Right forelimb (tissue), 1 donor: ENCODE data around the gene NACAD.
"Not testable (repeated sequence)": the region's sequence is repeated elsewhere in the genome, so short reads cannot be mapped to it uniquely, and the experiment has no call there.

Experiments
- DNase-seq: peaks from one replicate; pipeline ENCODE4 v3.0.0-alpha.2; 2018

The NACAD gene

GRCh38 chr7:45116048-45116447 is 27.3 kb upstream of the NACAD start:
- no peak for DNase-seq

DNA sequence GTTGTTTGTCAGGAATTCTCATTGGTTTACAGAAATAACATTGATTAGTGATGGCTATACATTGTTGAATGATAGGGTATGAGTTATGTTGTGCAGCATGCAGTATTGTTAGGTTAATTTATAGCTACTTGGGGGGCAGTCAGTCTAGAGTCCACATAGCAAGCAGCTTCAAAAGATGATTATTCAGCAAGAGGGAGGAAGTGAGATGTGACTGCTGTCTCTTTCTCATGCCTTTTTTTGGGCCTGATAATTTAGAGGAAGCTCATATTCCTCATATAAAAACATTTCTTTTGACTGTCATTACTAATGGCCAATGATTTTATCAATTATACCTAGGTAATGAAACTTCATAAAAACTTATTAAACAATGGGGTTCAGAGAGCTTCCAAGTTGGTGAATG is 26.2 kb upstream of the NACAD start:
- DNase-seq, result no peak

DNA sequence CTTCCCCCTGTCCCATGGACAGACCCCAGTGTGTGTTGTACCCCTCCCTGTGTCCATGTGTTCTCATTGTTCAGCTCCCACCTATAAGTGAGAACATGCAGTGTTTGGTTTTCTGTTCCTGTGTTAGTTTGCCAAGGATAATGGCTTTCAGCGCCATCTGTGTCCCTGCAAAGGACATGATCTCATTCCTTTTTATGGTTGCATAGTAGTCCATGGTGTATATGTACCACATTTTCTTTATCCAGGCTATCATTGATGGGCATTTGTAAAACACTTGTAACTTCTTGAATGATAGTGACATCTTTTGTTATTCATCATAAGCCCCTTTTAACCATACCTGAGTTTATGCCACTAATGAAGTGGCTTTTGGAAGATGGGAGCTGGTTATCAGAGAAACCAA is 25.5 kb upstream of the NACAD start:
- DNase-seq, result not testable (repeated sequence)

DNA sequence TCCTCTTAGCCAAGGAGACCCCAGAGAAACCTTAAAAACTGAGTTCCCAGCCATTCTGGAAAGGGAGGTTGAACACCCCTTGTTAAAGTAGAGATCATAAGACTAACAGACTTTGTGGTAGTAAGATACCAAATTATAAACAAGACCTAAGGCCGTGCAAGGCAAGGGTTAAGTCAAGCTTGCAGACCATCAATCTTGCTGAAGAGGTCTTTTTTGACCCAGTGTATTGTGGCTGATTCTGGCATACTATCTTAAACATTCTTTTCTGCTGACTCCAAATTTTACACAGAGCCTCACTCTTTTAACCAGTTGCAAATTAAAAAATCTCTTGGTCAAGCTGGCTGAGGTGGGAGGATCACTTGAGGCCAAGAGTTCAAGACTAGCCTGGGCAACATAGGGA is 23.9 kb upstream of the NACAD start:
- DNase-seq, result no peak

DNA sequence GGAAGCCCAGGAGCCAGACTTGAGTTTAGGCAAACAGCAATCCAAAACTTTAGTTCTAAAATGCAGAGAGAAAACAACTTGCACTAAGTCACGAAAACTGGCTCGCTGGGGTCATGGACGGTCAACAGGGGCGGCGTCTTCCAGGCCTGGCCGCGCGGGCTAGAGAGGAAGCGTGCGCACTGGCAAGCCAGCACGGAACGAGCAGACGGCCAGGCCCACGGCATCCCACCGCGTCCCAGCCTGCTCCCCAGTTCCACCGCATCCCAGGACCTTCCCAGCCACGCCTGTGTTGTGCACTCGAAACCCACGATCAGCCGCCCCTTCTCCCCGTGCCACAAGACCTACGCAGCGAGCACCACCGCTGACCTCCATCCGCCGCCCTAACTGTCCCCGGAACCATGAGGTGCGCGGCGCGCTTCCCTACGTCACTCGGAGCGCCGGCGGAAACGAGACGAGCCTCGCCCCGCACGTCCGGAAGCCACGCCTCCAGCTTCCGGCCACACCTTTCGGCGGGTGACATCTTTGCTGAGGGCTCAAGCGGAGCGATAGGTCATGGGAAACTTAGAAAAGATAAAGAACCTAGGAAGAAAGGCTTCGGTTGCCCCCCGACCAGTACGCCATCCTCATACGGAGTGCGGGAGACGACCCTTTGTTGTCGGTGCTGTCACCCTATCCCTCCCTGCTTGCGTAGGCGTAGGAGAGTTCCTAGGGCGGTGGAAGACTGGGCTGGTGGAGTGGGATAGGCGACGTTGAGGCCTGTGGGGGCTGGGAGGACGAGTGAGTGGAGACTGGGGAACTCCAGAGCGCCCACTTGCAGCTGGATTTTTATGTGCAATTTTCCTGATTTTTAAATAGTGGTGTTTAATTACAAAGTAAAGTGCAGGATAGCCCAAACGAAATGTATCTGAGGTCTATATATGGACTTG is 22.8 kb upstream of the NACAD start, which contains the start of gene TBRG4:
Gene TBRG4 (minus strand): TSS at position 400 of the 926 bp plus-strand sequence. CDS start 2,460 bp downstream, outside the sequence.
- DNase-seq, result peak; percentile 96

- no peak for DNase-seq
These were observed 20.1 kb upstream of the NACAD start for GRCh38 chr7:45108863-45109262.

DNA sequence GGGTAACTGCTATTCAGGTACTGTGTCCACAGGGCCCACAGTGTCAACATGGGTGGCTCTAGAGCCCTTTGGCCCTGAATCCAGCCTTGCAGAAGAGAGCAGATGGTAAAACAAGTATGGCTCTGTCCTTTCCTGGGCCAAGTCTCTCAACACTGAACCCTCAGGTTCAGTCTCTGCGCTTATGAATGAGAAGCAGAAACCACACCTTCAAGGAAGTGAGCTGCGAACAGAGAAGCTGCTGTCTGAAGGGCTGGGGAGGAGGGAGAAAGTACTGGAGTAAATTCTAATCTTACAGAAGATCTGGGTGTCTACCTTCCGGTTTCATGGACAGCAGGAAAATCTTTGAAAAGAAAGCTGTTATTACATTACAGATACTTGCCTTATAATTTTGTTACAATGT is 18.6 kb upstream of the NACAD start:
- DNase-seq, result no peak

DNA sequence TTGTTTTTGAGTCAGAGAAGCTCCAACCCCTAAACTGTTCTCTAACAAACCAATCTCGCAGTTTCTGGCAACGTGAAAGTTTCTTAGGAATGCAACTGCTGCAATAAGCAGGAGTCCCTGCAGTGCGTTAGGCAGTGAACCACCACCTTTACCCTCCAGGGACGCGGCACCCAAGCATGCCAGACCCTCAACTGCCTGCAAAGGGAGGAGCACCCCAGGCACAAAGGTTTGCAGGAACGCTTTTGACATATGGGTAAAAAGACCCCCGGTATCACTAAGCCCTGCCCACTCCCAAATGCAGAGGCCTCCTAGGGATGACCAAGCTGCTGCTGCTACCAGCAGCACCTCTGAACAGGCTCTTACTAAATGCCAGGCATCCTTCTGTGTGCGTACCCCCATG is 18.1 kb upstream of the NACAD start:
- DNase-seq, result no peak

- DNase-seq, result no peak
These were observed 16.9 kb upstream of the NACAD start for GRCh38 chr7:45105588-45106188.

DNA sequence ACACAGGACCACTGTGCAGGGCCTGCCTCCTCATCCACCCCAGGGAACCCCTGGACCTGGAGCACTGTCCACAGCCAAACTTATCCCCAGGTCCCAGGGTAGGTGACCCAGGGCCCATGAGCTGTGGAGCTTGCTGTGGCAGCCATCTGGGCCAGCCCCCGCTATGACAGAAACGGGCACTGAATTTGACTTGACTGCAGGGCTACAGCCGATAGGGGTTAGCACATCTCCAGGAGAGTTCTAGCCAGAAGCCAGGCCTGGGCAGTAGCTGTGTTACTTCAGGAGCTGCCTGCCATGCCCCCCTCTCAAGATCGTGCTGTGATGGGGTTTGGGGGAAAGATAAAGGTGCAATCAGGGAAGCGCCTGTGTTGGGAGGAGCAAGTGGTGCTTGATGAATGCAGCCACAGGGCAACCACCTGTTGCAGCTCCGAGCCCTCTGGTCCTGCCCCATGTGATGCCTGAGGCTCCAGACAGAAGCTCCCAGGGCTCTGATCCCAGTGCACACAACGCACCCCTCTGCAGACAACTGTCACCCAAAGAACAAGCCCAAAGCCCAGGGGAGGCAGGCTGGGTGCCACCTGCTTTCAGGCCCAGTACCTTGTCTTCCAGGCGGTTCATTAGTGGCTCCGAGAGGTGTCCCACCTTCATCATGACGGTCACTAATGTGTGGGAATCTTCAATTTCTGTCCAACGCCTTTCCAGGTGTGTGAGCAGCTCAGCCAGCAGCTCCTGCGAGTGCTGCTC is 16.2 kb upstream of the NACAD start:
- no peak for DNase-seq

- DNase-seq, result no peak
These were observed 15.4 kb upstream of the NACAD start for GRCh38 chr7:45103958-45104843.

DNA sequence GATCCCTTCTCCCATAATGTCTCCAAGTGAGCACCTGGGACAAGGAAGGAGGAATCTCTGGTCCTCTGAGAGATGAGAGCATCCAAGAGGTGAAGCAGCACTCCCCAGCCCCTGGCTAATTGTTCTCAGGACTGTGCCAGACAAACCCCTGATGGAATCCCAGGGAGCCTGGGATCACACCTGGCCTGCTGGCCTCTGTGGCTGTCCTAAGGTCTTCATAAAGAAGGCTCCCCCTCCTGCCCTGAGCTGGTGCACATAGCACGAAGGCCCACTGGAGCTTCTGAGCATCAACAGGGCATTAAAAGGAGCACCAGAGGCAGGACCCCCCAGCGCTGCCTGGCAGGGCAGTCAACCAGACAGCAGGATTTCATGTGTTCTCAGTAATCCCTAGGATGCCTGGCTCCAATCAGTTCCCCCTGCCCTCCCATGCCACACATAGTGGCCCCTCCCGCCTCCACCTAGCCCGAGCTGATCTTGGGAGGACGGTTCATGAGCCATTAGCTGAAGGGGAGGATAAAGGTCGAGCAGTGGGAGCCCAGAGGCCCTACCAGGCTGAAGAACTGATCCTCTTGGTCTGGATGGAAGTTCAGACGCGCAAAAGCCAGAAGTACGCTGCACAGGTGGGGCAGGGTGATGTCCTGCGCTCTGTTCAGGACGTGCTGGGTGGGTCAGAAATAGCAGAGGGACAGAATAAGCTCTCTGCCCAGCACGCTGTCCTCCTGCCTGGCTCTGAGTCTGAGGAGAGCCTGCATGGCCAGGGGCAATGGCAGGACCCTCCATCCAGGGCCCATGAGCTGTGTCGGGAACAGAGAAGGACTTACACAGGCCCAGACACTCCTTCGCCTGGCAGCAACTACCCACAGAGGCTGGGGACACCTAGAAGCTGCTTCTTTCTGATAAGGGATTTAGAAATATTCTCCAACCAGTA is 14.3 kb upstream of the NACAD start:
- DNase-seq, result no peak

GRCh38 chr7:45101748-45102147 is 13.0 kb upstream of the NACAD start:
- no peak for DNase-seq

GRCh38 chr7:45100761-45101480 is 12.2 kb upstream of the NACAD start:
- DNase-seq, result no peak

DNA sequence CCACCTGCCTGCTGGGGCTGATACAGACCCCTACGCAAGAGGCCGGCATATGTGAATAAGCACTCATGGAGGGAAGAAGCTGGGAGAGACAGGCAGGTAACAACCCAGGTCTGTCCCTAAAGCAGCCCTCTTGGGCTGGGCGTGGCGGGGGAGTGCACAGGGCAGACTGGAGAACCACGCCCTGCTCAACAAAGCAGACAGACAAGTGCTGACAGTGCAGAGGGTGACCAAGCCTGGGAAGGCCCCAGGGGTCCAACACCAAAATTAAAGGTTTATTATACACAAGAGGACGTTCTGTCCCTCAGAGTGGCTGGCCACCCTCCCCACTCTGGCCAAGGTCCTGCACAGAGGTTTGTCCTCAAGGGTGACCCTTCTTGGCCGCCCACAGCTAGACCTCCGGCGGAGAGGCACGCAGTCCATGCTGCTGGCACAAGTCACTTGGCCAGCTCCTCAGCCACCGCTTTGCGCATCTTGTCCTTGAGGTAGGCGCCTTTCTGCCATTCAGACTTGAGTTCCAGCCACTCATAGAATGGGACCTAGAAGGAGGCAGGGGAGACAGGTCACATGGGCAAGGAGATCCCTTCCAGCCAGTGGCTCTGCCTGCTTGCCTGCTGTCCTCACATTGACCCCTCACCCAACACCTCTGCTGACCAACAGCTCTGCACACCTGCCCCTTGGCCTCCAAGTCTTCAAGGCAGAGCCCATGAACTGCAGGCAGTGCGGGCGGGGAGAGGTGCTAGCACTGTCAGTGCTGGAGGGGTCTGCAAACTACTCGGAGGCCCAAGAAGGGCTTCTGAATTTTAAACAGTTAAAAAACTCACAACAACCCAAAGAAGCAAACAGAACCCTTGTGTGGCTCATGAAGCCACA is 11.4 kb upstream of the NACAD start:
- no peak for DNase-seq

DNA sequence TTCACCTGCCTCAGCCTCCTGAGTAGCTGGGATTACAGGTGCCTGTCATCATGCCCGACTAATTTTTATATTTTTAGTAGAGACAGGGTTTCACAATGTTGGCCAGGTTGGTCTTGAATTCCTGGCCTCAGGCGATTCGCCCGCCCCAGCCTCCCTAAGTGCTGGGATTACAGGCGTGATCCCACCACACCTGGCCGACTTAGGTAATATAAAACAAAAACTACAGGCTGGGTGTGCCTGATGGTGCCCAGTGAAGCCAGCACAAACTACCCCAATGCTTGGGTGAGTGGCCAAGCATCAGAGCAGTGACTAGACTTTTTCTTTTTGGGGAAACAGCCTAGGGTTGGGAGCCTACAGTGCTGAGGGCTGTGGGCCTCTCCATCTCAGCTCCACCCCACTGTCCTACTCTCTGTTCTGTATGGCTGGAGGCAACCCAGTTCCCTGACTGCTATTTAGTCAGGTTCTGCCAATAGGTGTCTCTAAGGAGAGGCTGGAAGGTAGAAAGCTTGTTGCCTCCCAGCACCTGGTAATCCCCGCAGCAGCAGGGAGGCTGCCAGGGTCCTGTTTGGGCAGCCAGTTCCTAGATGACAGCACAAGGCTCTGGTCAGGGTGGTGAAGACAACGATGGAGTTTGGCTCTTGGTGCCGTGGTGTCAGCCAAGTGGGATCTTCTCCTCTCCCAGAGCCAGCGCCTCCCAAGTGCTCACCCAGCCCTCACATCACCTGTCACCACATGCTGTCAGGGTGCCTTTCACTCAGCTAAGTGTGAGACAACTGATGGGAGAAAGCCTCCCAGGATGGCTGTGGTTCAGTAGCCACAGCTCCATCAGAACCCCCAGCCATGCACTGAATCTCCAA is 10.4 kb upstream of the NACAD start:
- DNase-seq, result no peak

DNA sequence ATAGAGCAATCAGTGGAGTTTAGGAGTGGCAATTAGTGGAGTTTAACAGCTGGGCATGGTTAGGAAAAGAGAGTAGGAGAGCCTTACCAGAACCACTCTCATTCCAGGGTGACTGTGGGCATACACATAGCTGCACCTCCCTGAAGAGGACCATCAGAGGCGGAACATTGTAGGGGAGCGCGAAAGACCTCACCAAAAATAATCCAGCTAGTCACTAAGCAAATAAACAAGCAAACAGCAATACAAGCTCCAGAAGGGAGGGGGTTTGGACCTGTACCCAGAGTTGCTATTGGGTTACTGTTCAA is 4.1 kb upstream of the NACAD start:
- no peak for DNase-seq

GRCh38 chr7:45092100-45092930 is 3.5 kb upstream of the NACAD start:
- DNase-seq, result no peak
